Measurements from ENCODE around the gene CHERP.

Gene CHERP

DNA sequence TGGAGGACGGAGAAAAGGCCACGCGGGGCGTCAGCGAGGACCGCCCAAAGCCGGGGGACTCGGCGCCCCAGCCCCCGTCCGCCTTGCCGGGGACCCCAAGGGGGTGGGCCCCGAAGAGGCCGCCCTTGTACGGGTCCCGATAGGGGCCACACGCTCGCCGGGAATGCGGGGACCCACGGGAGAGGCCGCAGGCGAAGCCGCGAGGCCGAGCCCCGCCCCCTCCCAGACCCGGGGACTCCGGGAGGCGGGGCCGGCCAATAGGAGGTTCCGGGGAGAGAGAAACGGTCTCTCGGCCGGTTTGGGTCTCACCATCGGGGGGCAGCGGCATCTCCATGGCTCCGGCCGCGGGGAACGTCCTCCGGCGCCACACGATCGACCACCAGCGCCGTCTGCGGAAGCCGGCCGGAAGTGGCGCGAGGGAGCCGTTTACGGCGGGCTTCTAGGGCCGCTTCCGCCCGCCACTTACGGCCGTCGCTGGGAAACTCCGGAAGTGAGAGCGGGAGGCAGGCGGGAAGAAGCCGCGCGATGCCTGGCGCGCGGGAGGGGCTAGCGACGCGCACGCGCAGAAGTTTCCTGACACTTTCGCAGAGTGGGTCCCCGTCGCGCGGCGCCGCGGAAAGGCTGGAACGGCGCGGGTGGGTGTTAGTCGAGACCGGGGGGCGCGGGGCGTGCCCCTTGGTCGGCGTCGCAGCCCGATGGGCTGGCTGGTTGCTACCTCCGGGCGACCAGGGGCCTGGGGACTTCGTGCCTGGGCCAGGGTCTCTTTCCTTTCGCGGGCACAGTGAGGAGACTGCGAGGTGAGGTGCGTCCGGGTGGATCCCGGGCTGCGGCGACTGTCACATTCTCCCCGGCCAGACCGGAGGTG lies at the start of gene CHERP:
TSS of gene CHERP (minus strand) at position 393 of the 865 bp plus-strand sequence. CDS start at position 334, 59 bp downstream.
- peak; percentile 85 to 90 for DNase-seq

DNA sequence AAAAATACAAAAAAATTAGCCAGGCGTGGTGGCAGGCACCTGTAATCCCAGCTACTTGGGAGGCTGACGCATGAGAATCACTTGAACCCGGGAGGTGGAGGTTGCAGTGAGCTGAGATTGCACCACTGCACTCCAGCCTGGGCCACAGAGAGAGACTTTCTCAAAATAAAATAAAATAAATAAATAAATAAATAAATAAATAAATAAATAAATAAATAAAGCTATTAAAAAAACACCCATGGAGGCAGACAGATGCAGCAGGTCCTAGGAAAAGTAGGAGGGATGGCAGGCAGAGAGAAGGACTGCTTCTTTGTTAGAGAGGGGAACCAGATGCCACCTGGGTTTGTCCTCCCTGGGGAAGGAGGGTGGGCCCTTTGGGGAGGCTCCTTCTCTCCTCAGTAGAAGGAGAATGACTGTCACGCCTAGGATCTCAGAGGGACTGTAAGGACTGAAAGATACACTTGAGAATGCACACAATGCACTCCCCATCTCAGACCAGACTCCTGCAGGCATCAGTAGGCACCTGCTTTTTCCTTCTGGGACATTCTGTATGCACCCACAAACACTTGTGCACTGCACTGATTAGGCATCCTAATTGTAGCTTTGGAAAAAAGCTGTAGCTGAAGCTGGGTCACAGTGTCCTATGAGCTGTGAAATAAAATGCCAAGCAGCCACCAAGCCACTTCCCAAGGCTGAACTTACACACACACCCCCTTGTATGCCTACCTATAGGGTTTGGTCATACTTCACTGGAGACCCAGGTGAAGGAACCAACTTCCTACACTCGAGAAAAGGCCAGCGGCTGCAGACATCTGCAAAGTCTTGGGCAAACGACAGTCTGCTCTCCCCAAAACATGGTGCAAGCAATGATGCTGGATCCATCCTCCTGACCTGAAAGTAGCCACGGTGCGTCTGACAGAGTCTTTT lies 48.9 kb upstream of the CHERP start:
- DNase-seq: no peak

GRCh38 chr19:16589917-16590316 lies 47.7 kb upstream of the CHERP start:
- DNase-seq: no peak

GRCh38 chr19:16588824-16589577 lies 46.8 kb upstream of the CHERP start:
- no peak for DNase-seq

GRCh38 chr19:16587833-16588823 lies 45.9 kb upstream of the CHERP start:
- peak; percentile 61 to 80 for DNase-seq

GRCh38 chr19:16586991-16587832 lies 45.0 kb upstream of the CHERP start:
- peak in 1 of 2 experiments; percentile 84 for DNase-seq

GRCh38 chr19:16586477-16586871 lies 44.2 kb upstream of the CHERP start:
- DNase-seq: no peak

GRCh38 chr19:16585808-16586476 lies 43.7 kb upstream of the CHERP start:
- no peak for DNase-seq

DNA sequence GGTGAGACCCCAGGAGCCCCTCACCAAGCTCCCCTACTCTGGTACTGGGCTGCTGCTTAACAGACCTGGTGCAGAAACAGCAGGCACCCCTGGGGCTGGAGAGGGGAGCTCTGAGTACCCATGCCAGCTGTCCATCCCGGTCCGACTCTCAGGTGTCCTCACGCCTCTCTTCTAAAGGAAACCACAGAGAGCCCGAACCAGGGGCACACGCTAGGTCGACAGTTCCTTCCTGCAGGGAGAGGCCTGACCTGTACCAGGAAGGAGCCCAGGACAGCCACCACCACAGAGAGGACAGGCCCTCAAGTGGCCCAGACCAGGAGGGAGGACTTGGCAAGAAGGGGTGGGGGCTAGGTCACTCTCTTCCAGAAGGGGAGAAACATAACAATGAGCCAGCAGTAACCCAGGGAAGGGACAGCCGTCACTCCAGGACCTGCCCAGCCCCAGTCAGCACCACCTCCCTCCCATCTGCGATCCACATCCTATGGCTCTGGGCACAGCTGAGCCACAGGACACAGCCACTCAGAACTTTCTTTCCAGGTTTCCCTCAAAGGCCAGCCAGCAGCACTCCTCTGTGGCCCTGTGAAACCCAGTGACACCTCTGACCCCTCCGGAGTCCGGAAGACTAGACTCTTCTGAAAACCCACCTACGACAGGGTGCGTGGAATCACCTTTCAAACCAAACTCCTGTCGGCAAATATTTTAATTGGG lies 43.0 kb upstream of the CHERP start:
- DNase-seq: no peak

DNA sequence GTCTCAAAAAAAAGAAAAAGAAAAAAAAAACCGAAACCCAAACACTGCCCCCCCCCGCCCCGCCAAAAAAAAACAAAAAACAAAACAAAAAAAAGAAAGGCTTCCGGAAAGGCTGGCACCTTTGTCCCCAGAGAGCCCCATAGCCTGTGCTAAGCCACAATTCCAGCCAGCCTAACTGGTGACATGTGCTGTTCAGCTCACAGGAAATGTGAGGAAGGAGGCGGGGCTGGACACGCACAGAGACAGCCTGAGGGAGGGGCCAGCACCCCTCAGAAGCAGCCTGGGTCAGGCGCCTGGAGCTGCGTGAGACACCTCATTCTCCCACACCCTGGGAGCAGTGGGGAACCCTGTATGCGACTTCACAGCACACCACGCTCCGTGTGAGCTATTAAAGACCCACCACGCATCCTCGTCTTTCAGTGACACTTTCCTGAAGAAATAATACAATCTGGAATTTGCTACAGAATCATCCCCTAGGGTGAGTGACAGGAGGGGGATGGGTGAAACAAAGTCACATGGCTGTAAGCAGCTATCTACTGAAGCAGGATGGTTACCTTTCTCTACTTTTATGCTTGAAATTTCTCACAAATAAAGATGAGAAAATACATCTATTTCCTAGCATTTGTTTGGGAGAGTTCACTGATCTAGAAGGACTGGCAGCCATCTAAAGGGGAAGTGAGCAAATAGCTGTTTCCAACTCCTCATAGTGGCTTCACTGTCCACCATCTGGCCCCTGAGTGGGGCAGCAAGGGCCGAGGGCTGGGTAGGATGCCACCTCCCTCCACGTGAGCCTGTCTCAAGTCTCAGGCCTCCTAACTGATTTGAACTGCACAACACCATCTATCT lies 42.2 kb upstream of the CHERP start:
- DNase-seq: peak; percentile 73 to 83

DNA sequence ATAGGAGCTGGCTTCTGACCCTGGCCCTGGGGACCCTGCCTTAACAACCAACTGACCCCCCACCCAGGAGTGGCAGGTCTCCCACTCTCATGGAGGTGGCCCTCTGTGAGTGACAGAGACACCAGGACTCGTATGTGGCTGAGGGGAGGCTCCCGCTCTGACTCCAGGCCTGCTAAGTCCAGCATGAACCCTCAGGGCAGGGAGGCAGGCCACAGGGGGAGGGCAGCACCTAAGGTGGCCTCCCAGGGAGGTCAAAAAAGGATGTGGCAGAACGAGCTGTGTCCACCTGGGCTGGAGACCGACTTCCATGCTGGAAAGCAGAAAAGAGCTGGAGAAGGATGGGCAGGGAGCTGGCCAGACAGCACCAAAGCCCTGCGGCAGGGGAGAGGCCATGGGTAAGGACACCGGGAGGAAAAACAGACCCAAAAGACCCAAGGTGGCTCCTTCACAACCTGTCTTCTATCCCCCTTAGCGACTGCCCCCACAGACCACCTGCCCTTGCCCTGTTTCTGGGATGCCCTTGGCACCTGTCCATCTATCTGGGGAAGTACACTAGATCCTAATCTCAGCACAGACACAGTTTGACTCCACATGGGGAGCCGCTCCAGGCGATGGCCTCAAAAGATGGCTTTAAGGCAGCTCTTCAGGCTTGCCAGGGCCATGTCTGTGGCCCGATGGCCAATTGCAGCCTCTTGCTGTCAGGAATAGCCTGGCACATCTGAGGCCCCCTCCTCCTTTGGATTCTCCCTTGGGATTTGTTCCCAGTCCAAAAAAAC lies 40.4 kb upstream of the CHERP start:
- no peak for DNase-seq

DNA sequence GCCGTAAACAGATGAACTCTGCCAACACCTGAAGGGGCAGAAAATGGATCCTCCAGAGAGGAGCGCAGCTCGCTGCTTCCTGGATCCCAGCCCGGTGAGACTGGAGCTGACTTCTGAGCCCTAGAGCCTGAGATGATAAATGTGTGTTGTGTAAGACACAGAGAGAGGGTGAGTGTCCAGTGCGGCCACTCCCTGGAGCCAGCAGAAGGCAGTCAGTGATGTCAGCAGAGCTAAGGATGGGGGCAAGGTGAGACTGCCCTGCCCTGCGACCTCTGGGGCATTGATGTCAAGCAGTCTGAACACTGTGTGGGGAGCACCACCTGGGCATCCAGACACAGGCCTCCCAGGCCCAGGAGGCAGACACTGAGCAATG lies 39.7 kb upstream of the CHERP start:
- no peak for DNase-seq

DNA sequence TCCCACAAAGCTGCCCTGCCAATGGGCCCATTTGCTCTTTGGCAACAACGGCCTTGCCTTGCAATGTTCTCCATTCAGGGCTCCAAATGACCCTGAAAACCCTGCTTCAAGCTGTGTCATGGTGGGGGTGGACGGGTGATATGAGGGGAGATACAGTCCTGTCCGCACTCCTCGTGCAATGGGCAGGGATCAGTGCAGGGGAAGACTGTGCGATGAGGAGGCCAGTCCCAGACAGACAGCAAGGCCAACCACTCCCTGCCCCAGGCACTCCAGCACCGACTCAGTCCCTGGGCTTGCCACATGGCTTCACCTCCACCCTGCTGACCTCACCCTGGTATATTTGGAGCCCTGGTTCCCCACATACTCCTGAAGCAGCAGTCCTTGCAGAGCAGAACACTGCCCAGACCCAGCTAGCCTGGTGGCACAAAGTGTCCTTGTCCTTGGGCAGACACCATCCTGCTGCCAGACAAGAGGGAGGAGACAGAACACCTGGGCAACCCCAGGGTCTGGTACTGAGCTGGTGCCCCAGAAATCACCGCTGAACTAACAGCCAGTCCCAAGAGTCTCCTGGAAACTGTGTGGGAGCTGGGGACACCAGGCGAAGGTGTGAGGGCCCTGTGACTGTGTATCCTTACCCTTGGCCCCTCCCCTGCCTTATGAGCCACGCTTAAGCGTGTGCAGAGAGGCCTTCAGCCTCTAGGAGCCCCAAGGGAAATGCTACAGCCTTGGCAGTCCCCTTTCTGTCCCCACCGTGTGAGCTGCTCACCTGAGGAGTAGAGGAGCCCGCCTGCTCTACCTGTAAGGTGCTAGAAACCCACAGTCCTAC lies 39.1 kb upstream of the CHERP start:
- DNase-seq: no peak

DNA sequence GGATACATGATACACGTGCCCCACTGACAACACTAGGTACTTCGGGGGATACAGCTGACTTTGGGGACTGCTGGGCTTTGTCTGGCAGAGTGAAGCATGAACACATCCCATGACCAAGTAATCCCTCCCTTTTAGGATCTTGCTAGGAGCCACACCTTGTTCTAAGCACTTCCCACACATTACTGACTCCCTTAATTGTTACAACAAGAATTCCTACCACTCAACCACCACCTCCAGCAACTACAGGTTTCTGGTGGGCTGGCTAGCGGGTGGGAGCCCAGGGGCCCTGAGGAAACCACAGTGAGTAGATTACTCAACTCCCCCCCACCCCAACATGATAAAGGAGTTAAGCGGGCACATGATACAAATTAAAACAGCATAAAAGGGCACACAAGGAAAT lies 37.1 kb upstream of the CHERP start:
- DNase-seq: no peak

DNA sequence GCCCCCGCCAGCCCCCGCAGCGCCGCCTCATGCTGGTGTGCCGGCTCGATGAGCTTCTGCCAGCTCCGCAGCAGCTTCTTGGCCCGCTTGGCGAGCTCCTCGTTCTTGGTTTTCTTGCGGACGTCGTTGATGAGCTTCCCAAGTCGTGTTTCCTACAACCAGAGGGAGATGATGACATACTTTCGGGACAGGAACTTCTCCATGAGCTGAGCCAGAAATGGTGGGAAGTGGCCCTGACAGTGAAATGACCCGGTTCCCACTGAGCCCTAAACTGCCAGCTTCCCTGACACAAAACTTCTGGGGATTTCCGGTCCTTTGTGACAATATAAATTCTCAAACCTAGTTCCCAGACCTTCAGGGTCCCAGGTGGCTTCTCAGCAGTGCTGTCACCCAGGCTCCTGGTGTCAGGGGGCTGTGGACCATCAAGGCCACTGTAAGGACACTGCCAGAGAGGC lies 35.3 kb upstream of the CHERP start:
- no peak for DNase-seq

DNA sequence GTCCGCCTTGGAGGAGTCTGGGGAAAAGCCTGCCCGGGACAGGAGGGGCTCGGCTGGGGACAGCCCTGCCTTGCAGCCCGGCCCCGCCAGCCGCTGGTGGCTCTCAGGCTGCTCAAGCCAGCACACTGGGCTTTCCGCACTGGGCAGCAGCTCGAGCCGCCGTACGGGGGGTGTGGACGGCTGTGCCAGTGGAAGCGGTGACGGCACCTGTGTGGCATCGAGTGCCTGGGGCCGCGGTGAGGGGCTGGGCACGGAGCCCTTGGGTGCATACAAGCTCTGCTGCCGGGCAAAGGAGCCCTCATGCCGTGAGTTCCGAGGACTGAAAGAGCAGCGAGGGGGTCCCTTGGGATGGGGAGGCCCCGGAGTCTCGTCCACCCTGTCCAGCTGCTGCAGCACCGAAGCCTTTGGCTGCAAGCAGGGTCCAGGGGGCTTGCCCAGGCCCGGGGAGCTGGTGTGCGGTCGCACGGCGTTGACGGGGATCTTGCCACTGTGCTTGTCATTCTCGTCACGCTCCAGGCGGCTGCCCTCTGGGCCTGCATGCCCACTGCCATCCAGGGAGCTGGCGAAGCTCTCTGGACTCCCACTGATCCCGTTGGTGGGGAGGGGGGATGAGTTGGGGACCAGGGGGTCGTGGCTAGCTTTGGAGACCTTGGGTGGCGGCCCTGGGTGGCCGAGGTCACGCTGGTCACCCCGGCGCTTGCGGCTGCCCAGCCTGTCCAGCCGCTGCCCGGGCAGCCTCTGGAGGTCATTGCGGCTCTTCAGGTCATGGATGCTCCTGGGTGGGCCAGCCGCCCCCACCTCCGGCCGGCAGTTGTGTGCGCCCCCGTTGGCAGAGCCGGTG lies 34.7 kb upstream of the CHERP start:
- DNase-seq: no peak
